Large intestine (tissue), 3 donors: Measurements from ENCODE around the gene CACNA1A. TPM values are rescaled to one million over a fixed set of nuclear protein-coding genes. Genes with fewer than 3 reads are reported as not detected.

Experiments used
- DNase-seq, 2 donors: peaks; one replicate each; pipeline versions ENCODE4 v3.0.0 to v3.0.0-alpha.2; 2013
- H3K27ac ChIP-seq: one replicate; pipeline ENCODE4 v1.5.1; 2013; ENCODE audit warnings: low read length
- H3K27me3 ChIP-seq: 2 replicates; pipeline ENCODE4 v1.6.1; 2013; ENCODE audit warnings: low read length; ENCODE audit not compliant: control insufficient read depth, insufficient read depth
- H3K36me3 ChIP-seq: 2 replicates; pipeline ENCODE4 v1.6.1; 2013; ENCODE audit warnings: low read length; ENCODE audit not compliant: control insufficient read depth, insufficient read depth
- H3K4me1 ChIP-seq: one replicate; pipeline ENCODE4 v1.6.1; 2013; ENCODE audit warnings: low read length; ENCODE audit not compliant: control insufficient read depth, insufficient read depth
- H3K4me3 ChIP-seq: one replicate; pipeline ENCODE4 v1.5.1; 2013; ENCODE audit warnings: low read length
- H3K9me3 ChIP-seq: one replicate; pipeline ENCODE4 v1.6.1; 2013; ENCODE audit warnings: mild to moderate bottlenecking, low read depth, low read length, moderate library complexity; ENCODE audit not compliant: control insufficient read depth
- WGBS: methylation state at CpG from one replicate; pipeline ENCODE4 v1.1.5; 2013; ENCODE audit warnings: low lambda C conversion rate; ENCODE audit not compliant: insufficient coverage; 5-methylcytosine and 5-hydroxymethylcytosine counted together
- polyA plus RNA-seq: library from polyadenylated mRNA; unstranded; fragments of 120-200 nt; gene quantifications from one replicate; pipeline ENCODE4 v1.2.1, GENCODE V29; 2013

CACNA1A gene
- polyA plus RNA-seq, 1 donor: 14.8 TPM

DNA sequence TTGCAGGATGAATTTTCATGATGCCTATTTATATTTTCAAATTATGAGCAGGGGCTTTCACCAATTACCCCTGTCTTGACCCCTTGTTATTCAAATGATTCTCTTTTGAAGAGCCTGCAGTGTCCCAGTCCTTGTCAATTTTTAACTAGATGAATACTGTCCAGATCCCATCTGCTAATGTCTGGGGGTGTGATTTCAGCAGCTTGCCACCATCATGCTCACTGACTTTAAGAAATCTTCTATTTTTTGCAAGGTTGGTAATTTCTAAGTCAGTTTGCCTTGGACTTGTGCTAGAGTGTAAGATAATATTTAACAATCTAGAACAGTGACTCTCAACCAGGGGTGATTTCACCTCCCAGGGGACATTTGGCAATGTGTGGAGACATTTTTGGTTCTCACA is 106.0 kb downstream of the CACNA1A start:
- Histone ChIP-seq H3K27ac (no peak overlapping the region), H3K4me3 (no peak overlapping the region), H3K4me1 (peaks cover 3% of the 10 kb centered on the region), H3K27me3 (no peaks in the 10 kb centered on the region), H3K9me3 (no peaks in the 10 kb centered on the region), H3K36me3 (no peaks in the 10 kb centered on the region)
- DNase-seq: no peak

- no peak for DNase-seq
- Histone ChIP-seq H3K27ac (no peak overlapping the region), H3K4me3 (no peak overlapping the region), H3K9me3 (no peaks in the 10 kb centered on the region), H3K36me3 (no peaks in the 10 kb centered on the region), H3K4me1 (peaks cover 3% of the 10 kb centered on the region), H3K27me3 (no peaks in the 10 kb centered on the region)
- no CpG with 5 or more reads among the region's 5 CpGs for WGBS
Observed at GRCh38 chr19:13399746-13400145, 106.5 kb downstream of the CACNA1A start.

- no peak overlapping the region for H3K27ac ChIP-seq
- H3K27me3 ChIP-seq: no peaks in the 10 kb centered on the region
- peaks cover 3% of the 10 kb centered on the region for H3K4me1 ChIP-seq
- H3K9me3 ChIP-seq: no peaks in the 10 kb centered on the region
- DNase-seq: no peak
- H3K4me3 ChIP-seq: no peak overlapping the region
- no CpG with 5 or more reads among the region's 10 CpGs for WGBS
- H3K36me3 ChIP-seq: no peaks in the 10 kb centered on the region
Observed at GRCh38 chr19:13398780-13399726, 107.2 kb downstream of the CACNA1A start.

DNA sequence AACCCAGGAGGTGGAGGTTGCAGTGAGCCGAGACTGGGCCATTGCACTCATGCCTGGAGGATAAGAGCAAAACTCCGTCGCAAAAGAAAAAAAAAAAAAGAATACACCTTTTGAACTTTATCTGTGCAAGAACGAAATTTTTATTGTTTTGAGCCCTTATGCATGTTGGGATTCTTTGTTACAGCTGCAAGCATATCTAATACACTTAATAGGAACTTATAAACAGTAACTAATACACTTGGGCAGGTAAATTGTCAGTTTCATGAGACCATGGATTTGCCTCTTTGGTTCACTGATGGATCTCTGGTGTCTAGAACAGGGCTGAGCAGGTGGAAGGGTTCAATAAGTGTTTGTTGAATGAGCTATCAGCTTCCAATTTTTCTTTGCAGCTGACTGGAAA is 108.1 kb downstream of the CACNA1A start:
- H3K36me3 ChIP-seq: no peaks in the 10 kb centered on the region
- no peak overlapping the region for H3K4me3 ChIP-seq

DNA sequence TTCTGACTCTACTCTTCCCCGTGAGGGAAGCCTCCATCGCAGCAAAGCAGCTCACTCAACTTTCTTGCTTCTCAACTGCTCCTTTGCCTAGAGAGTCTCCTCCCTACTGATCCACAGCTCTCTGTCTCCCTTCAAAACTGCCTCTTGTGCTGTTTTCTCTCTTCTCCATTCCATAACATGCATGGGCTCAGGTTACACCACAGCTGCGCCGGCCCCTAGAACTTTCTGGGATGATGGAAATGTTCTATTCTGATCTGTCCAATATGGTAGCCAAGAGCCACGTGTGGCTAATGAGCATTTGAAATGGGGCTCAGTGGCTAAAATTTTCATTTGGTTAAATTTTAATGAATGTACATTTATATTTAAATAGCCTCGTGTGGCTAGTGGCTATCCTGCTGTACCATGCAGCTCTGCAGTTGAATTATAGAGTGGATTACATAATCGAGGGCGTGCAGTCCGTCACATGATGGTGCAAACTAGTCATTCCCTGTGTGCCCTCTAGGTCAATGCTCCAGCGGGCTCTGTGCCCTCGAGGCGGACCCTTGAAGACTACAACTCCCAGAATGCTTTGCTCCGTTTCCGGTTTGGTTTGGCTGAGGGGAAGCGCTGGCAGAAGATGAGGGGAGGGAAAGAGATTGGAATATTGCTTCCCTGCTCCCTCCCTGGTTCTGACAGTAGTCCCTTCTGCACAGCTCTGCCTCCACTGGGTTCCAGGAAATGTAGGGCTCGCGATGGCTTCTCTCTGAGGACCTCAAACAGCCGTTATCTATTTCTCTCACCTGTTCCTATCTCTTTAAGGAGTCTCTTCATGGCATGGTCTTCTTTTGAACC is 109.8 kb downstream of the CACNA1A start:
- H3K27ac ChIP-seq: no peak overlapping the region
- DNase-seq: peak; percentile 52 to 59
- no peak overlapping the region for H3K4me3 ChIP-seq
- no peaks in the 10 kb centered on the region for H3K36me3 ChIP-seq
- no peaks in the 10 kb centered on the region for H3K27me3 ChIP-seq
- 79% methylated on average over 2 of the region's 18 CpGs for WGBS
- H3K9me3 ChIP-seq: no peaks in the 10 kb centered on the region
- H3K4me1 ChIP-seq: peaks cover 3% of the 10 kb centered on the region

More for the DNA sequence above, 108.1 kb downstream of the CACNA1A start:
- Histone ChIP-seq H3K9me3 (no peaks in the 10 kb centered on the region), H3K27me3 (no peaks in the 10 kb centered on the region), H3K27ac (no peak overlapping the region), H3K4me1 (peaks cover 3% of the 10 kb centered on the region)
- DNase-seq: no peak
- WGBS: 100% methylated on average over 1 of the region's 4 CpGs

DNA sequence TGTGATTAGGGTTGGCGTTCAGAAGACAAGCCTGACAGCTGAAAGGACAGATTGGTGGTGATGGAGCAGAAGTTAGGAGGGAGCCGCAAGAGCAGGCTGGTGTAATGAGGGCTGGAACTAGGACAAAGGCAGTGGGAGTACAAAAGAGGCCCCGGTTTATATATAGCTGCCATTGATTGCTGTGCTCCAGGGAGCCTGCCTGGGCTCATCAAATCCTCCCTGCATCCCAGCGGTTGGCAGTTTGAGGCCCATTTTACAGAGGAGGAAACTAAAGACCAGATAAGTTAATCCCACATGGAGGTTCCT is 123.7 kb downstream of the CACNA1A start:
- DNase-seq: no peak
- WGBS: 57% methylated on average over 1 of the region's 4 CpGs

GRCh38 chr19:13381827-13382632 is 124.2 kb downstream of the CACNA1A start:
- Histone ChIP-seq H3K4me1 (no peaks in the 10 kb centered on the region), H3K27me3 (no peaks in the 10 kb centered on the region), H3K36me3 (no peaks in the 10 kb centered on the region), H3K9me3 (no peaks in the 10 kb centered on the region), H3K4me3 (no peak overlapping the region), H3K27ac (no peak overlapping the region)
- 87% methylated on average over 3 of the region's 9 CpGs for WGBS
- DNase-seq: no peak

More for the DNA sequence above, 123.7 kb downstream of the CACNA1A start:
- Histone ChIP-seq H3K4me1 (no peaks in the 10 kb centered on the region), H3K4me3 (no peak overlapping the region), H3K27ac (no peak overlapping the region), H3K9me3 (no peaks in the 10 kb centered on the region), H3K27me3 (no peaks in the 10 kb centered on the region), H3K36me3 (no peaks in the 10 kb centered on the region)

GRCh38 chr19:13376537-13376936 is 129.7 kb downstream of the CACNA1A start:
- no peak for DNase-seq
- Histone ChIP-seq H3K36me3 (no peaks in the 10 kb centered on the region), H3K4me3 (no peak overlapping the region), H3K27me3 (no peaks in the 10 kb centered on the region), H3K9me3 (no peaks in the 10 kb centered on the region), H3K27ac (no peak overlapping the region), H3K4me1 (no peaks in the 10 kb centered on the region)

- DNase-seq: no peak
- WGBS: no CpG with 5 or more reads among the region's 3 CpGs
- H3K27ac ChIP-seq: no peak overlapping the region
- no peaks in the 10 kb centered on the region for H3K4me1 ChIP-seq
- no peaks in the 10 kb centered on the region for H3K27me3 ChIP-seq
- H3K4me3 ChIP-seq: no peak overlapping the region
- H3K9me3 ChIP-seq: no peaks in the 10 kb centered on the region
- H3K36me3 ChIP-seq: no peaks in the 10 kb centered on the region
Observed at GRCh38 chr19:13373599-13373998, 132.7 kb downstream of the CACNA1A start.

GRCh38 chr19:13370948-13371347 is 135.3 kb downstream of the CACNA1A start:
- no peak overlapping the region for H3K4me3 ChIP-seq
- H3K27me3 ChIP-seq: no peaks in the 10 kb centered on the region
- H3K9me3 ChIP-seq: no peaks in the 10 kb centered on the region
- 100% methylated on average over 1 of the region's 5 CpGs for WGBS
- DNase-seq: no peak
- H3K4me1 ChIP-seq: no peaks in the 10 kb centered on the region
- no peaks in the 10 kb centered on the region for H3K36me3 ChIP-seq
- no peak overlapping the region for H3K27ac ChIP-seq
